Heart left ventricle (tissue), 16 donors: ENCODE results near the gene RNF215. TPM values are rescaled to one million over a fixed set of nuclear protein-coding genes. Genes with fewer than 3 reads are reported as not detected.

Experiments used
- ATAC-seq, 4 donors: fragments of 200-7000 bp; cut with Tn5 transposase; one replicate each; pipeline ENCODE4 v1.9.1; 2020 to 2022; ENCODE audit warnings: moderate library complexity in 4 of 4, mild to moderate bottlenecking in 3 of 4, moderate number of reproducible peaks in 1 of 4
- DNase-seq, 5 donors: peaks; one replicate each; pipeline ENCODE4 v3.0.0-alpha.2; 2020
- H3K27ac ChIP-seq, 12 donors: fragments of 200-600 bp; sonication (generic) in 4 of 12; one replicate each; pipeline versions ENCODE4 v1.5.0 to v1.8.0; 2016 to 2022; ENCODE audit warnings: mild to moderate bottlenecking in 2 of 12
- H3K27me3 ChIP-seq, 9 donors: fragments of 200-600 bp; sonication (generic) in 2 of 9; one replicate each; pipeline versions ENCODE4 v1.5.1 to v1.8.0; 2016 to 2022; ENCODE audit warnings: mild to moderate bottlenecking in 3 of 9
- H3K36me3 ChIP-seq, 9 donors: fragments of 200-600 bp; sonication (generic) in 2 of 9; one replicate each; pipeline versions ENCODE4 v1.5.0 to v1.8.0; 2018 to 2022; ENCODE audit warnings: mild to moderate bottlenecking in 2 of 9
- H3K4me1 ChIP-seq, 12 donors: fragments of 200-600 bp; sonication (generic) in 4 of 12; one replicate each; pipeline versions ENCODE4 v1.5.0 to v1.8.0; 2016 to 2022; ENCODE audit warnings: mild to moderate bottlenecking in 3 of 12
- H3K4me3 ChIP-seq, 12 donors: fragments of 200-600 bp; sonication (generic) in 4 of 12; one replicate each; pipeline versions ENCODE4 v1.5.0 to v1.8.0; 2017 to 2022; ENCODE audit warnings: mild to moderate bottlenecking in 9 of 12, moderate library complexity in 4 of 12
- H3K9me3 ChIP-seq, 12 donors: fragments of 200-600 bp; sonication (generic) in 4 of 12; one replicate each; pipeline versions ENCODE4 v1.5.0 to v1.8.0; 2016 to 2022; ENCODE audit warnings: mild to moderate bottlenecking in 1 of 12
- CTCF ChIP-seq, 12 donors: fragments of 200-600 bp; sonication (generic) in 4 of 12; IDR thresholded peaks; one replicate each; pipeline versions ENCODE4 v1.5.0 to v1.8.0; 2018 to 2022; ENCODE audit warnings: antibody characterized with exemption in 12 of 12, mild to moderate bottlenecking in 5 of 12
- POLR2A ChIP-seq, 2 donors: fragments of 450-650 bp; IDR thresholded peaks; one replicate each; pipeline ENCODE4 v1.6.1; 2017; ENCODE audit warnings: antibody characterized with exemption in 2 of 2, mild to moderate bottlenecking in 2 of 2, moderate library complexity in 2 of 2
- WGBS, 4 donors: extraction: QIAGEN DNeasy Blood & Tissue Kit in 2 of 4; methylation state at CpG; one replicate each; pipeline versions ENCODE4 v1.1.5 to v1.1.7; 2013 to 2018; 5-methylcytosine and 5-hydroxymethylcytosine counted together
- intact Hi-C, 10 donors: fragments of 100-400 bp; cut with DNase I; formaldehyde crosslinking; loops; one replicate each; pipeline versions ENCODE4 v1.11.1 to v1.14.2; 2022
- polyA plus RNA-seq, 2 donors: library from polyadenylated mRNA; stranded (reverse); fragments of 200-250 nt; gene quantifications; one replicate each; pipeline ENCODE4 v1.2.3, GENCODE V29; 2013
- total RNA-seq, 9 donors: library from RNA; depleted of rRNA in 2 of 9; stranded (reverse); fragments of >200 nt in 2 of 9; fragmentation: NEBNext Ultra II Directional in 3 of 9; extraction: Animal tissue kit (Norgen Biotek cat#: 25700) in 3 of 9; gene quantifications; one replicate each; pipeline versions ENCODE4 v1.1.0 to v1.2.4, GENCODE V29; 2016 to 2023
- donor health status: ischemic (EF 13 %, LVEDD 7.1; RV severe dilation, severe dysfunction).
- donor health status: healthy with polysubstance abuse.
- donor health status: DM: no; HTN: yes; CAD: no.
- donor health status: DM: no; HTN: no; CAD: no.
- donor health status: ischemic (EF 25% LVEDD 6.9; RV normal size, moderate dysfunction).
- donor health status: ischemic (EF 25% LVEDD 5.7; RV mildly dilated, moderate dysfunction).
- donor health status: healthy.
- donor health status: DM: yes; HTN: yes; CAD: no.
- donor health status: ischemic (EF 35%, LVEDD 5.7; RV mildly dilated, moderate dysfunction).
- donor health status: nonischemic (EF 11% LVEDD 7.7; RV severe dilation, severe dysfunction).
- donor health status: DM: yes; HTN: yes; CAD: no.
- donor health status: PGD.
- donor health status: ischemic (EF 29% LVEDD 5.4; RV normal size, mild dysfunction).
- donor health status: nonischemic (EF 23%, LVEDD 6.1; RV moderate dilation, normal function).

Gene RNF215
- total and polyA plus RNA-seq, 11 donors: 3.3 to 12.2 (median 6.7) TPM

GRCh38 chr22:30414525-30415047 lies 27.4 kb upstream of the RNF215 start:
- WGBS, 4 donors: 74 to 86% (median 84%) methylated on average over 4 of the region's 4 CpGs
- ATAC-seq: no peak
- TF ChIP-seq CTCF (IDR thresholded peaks at IDR 0.05) (no peak), POLR2A (IDR thresholded peaks at IDR 0.05) (no peak)

DNA sequence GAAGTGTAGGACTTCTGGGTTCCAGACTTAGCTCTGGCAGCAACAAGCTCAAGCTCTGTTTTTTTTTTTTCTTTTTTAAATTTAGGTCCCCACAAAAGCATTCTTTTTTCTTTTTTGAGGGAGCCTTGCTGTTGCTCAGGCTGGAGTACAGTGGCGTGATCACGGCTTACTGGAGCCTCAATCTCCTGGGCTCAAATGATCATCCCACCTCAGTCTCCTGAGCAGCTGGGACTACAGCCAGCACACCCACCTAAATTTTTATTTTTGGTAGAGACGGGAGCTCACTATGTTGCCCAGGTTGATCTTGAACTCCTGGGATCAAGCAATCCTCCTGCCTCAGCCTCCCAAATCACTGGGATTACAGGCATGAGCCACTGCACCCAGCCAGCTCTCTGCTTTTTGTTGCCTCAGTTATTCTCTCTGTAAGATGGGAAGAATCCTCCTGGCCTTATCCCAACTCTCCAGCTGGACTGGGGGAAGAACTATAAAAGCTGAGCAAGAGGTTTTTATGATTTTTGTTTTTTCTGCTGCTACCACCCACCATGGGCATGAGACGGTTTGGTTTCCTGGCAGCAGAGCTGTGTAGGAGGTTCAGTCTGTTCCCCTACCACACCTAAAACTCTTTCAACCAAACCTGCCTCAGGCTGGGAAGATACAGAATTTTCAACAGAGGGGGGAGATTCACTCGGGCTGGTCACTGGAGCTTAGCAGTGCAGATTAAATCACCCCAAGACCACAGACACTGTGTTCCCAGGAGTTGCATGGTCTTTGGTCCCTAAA lies 26.7 kb upstream of the RNF215 start:
- Histone ChIP-seq H3K27ac (no peak overlapping the region), H3K4me3 (no peak overlapping the region), H3K36me3 (peaks cover 0 to 67% (median 40%) of the 10 kb centered on the region in 9 donors), H3K9me3 (no peaks in the 10 kb centered on the region), H3K4me1 (no peaks in the 10 kb centered on the region), H3K27me3 (no peaks in the 10 kb centered on the region)
- ATAC-seq (no peak), DNase-seq (no peak)
- intact Hi-C loops: no loop called here
- WGBS, 4 donors: 82 to 97% (median 87%) methylated on average over 5 of the region's 5 CpGs
- TF ChIP-seq POLR2A (IDR thresholded peaks at IDR 0.05) (no peak), CTCF (IDR thresholded peaks at IDR 0.05) (no peak)

More at GRCh38 chr22:30414525-30415047, 27.4 kb upstream of the RNF215 start:
- Histone ChIP-seq H3K27me3 (no peaks in the 10 kb centered on the region), H3K9me3 (no peaks in the 10 kb centered on the region), H3K4me1 (no peaks in the 10 kb centered on the region), H3K4me3 (no peak overlapping the region), H3K27ac (no peak overlapping the region), H3K36me3 (peaks cover 0 to 69% (median 45%) of the 10 kb centered on the region in 9 donors)
- intact Hi-C loops: no loop called here
- DNase-seq: no peak

DNA sequence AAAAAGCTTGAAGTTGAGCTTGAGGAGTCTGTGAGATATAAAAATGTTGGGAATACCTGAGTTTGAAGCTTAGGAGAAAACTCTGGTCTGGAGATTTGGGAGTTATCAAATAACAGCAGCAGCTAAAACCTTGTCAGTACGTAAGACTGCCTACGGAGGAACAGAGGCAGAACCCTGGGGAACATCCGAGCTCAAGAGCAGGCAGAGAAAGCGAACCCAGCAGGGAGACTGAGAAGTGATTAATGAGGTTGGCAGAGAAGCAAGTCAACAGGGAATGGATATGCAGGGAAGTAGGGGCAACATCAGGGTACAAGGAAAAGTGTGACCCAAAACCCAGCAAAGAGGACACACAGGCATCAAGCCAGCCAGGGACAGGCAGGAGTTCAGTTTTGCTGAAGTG lies 25.8 kb upstream of the RNF215 start:
- H3K9me3 ChIP-seq: no peaks in the 10 kb centered on the region
- H3K27me3 ChIP-seq: no peaks in the 10 kb centered on the region
- H3K4me3 ChIP-seq: no peak overlapping the region
- no peak for DNase-seq
- TF ChIP-seq CTCF (IDR thresholded peaks at IDR 0.05): no peak
- TF ChIP-seq POLR2A (IDR thresholded peaks at IDR 0.05): no peak
- no peaks in the 10 kb centered on the region for H3K4me1 ChIP-seq
- no peak for ATAC-seq
- 87 to 94% (median 92%) methylated on average over 4 of the region's 4 CpGs for WGBS, 4 donors
- H3K36me3 ChIP-seq: peaks cover 0 to 66% (median 32%) of the 10 kb centered on the region in 9 donors
- no peak overlapping the region for H3K27ac ChIP-seq
- intact Hi-C loops: no loop called here

- Histone ChIP-seq H3K4me3 (no peak overlapping the region), H3K27ac (no peak overlapping the region), H3K27me3 (no peaks in the 10 kb centered on the region), H3K9me3 (no peaks in the 10 kb centered on the region), H3K36me3 (peaks cover 0 to 66% (median 22%) of the 10 kb centered on the region in 9 donors), H3K4me1 (no peaks in the 10 kb centered on the region)
- intact Hi-C loops: no loop called here
- ATAC-seq: no peak
- TF ChIP-seq CTCF (IDR thresholded peaks at IDR 0.05) (no peak), POLR2A (IDR thresholded peaks at IDR 0.05) (no peak)
- WGBS, 4 donors: 84 to 95% (median 86%) methylated on average over 3 of the region's 3 CpGs
- no peak for DNase-seq
Measured at GRCh38 chr22:30411780-30412179, 24.6 kb upstream of the RNF215 start.
